Left lung (tissue), 14 donors: ENCODE data around the gene TRUB1. TPM values are rescaled to one million over a fixed set of nuclear protein-coding genes. Genes with fewer than 3 reads are reported as not detected.
"Not testable (repeated sequence)": the region's sequence is repeated elsewhere in the genome, so short reads cannot be mapped to it uniquely, and the experiment has no call there.

Experiments used
- ATAC-seq: fragments of 200-7000 bp; cut with Tn5 transposase; one replicate; pipeline ENCODE4 v1.9.1; 2020; ENCODE audit warnings: moderate library complexity
- DNase-seq, 4 donors: peaks; one replicate each; pipeline ENCODE4 v3.0.0-alpha.2; 2013 to 2020
- H3K27ac ChIP-seq, 2 donors: fragments of 200-600 bp; sonication (generic) in 1 of 2; one replicate each; pipeline versions ENCODE4 v1.5.0 to v1.8.0; 2020 to 2021
- H3K27me3 ChIP-seq, 2 donors: fragments of 200-600 bp; sonication (generic) in 1 of 2; one replicate each; pipeline versions ENCODE4 v1.5.0 to v1.8.0; 2020 to 2021
- H3K36me3 ChIP-seq, 2 donors: fragments of 200-600 bp; sonication (generic) in 1 of 2; one replicate each; pipeline versions ENCODE4 v1.5.0 to v1.8.0; 2020 to 2021
- H3K4me1 ChIP-seq, 2 donors: fragments of 200-600 bp; one replicate each; pipeline ENCODE4 v1.8.0; 2021
- H3K4me3 ChIP-seq, 2 donors: fragments of 200-600 bp; sonication (generic) in 1 of 2; one replicate each; pipeline versions ENCODE4 v1.5.0 to v1.8.0; 2020 to 2021; ENCODE audit warnings: mild to moderate bottlenecking in 1 of 2
- H3K9me3 ChIP-seq, 2 donors: fragments of 200-600 bp; sonication (generic) in 1 of 2; one replicate each; pipeline versions ENCODE4 v1.5.0 to v1.8.0; 2020 to 2021
- intact Hi-C, 2 donors: fragments of 100-400 bp; cut with DNase I; formaldehyde crosslinking; loops; one replicate each; pipeline versions ENCODE4 v1.11.2 to v1.14.2; 2022
- long read RNA-seq, 12 donors: library from polyadenylated mRNA in 2 of 12; unstranded in 2 of 12; transcript quantifications; one replicate each; pipeline ENCODE4 v2.0.0 and lab custom pipeline, GENCODE V29; 2019 to 2026
- polyA plus RNA-seq, 6 donors: library from polyadenylated mRNA; unstranded; fragments of 120-200 nt; gene quantifications; one replicate each; pipeline ENCODE4 v1.2.1, GENCODE V29; 2013; ENCODE audit not compliant: insufficient read length in 6 of 6
- total RNA-seq, 2 donors: library from RNA; stranded (reverse); fragmentation: NEBNext Ultra II Directional; extraction: Animal tissue kit (Norgen Biotek cat#: 25700); gene quantifications; one replicate each; pipeline ENCODE4 v1.2.1, GENCODE V29; 2021
- TF ChIP-seq, protein P1 (sequence below), 2 donors: fragments of 200-600 bp; sonication (generic) in 1 of 2; IDR thresholded peaks; one replicate each; pipeline versions ENCODE4 v1.5.0 to v1.8.0; 2021; ENCODE audit warnings: antibody characterized with exemption in 2 of 2
- donor health status: DM: no; HTN: yes; CAD: no.
- donor health status: DM: no; HTN: no; CAD: no.

The TRUB1 gene
- total RNA-seq = 10 to 100 TPM; 11.8 to 14.7 TPM
- 10 to 100 TPM; 26.6 to 31.5 (median 29.3) TPM for polyA plus RNA-seq
- long read RNA-seq, donor 1, transcript TRUB1-201 (8 exons, 3,408 nt) = major isoform, 13 of 13 reads
- long read RNA-seq, donor 1, partial matches to known transcripts = 0 of 13 reads
- long read RNA-seq, donor 1, other reads (novel, unspliced or antisense) = 0 of 13 reads
- long read RNA-seq, donor 2, transcript TRUB1-201 (8 exons, 3,408 nt) = major isoform, 8 of 9 reads
- long read RNA-seq, donor 2, partial matches to known transcripts = 0 of 9 reads
- long read RNA-seq, donor 2, other reads (novel, unspliced or antisense) = 0 of 9 reads
- long read RNA-seq, donor 3, transcript TRUB1-201 (8 exons, 3,408 nt) = major isoform, 9 of 9 reads
- long read RNA-seq, donor 3, partial matches to known transcripts = 0 of 9 reads
- long read RNA-seq, donor 3, other reads (novel, unspliced or antisense) = 0 of 9 reads
- long read RNA-seq, donor 4, partial matches to known transcripts = 1 of 5 reads
- long read RNA-seq, donor 4, other reads (novel, unspliced or antisense) = 0 of 5 reads
- long read RNA-seq, donor 5, transcript TRUB1-201 (8 exons, 3,408 nt) = major isoform, 9 of 37 reads
- long read RNA-seq, donor 5, partial matches to known transcripts = 26 of 37 reads
- long read RNA-seq, donor 5, other reads (novel, unspliced or antisense) = 0 of 37 reads
- long read RNA-seq, donor 6, transcript TRUB1-201 (8 exons, 3,408 nt) = major isoform, 9 of 11 reads
- long read RNA-seq, donor 6, partial matches to known transcripts = 0 of 11 reads
- long read RNA-seq, donor 6, other reads (novel, unspliced or antisense) = 0 of 11 reads
- long read RNA-seq, donor 7, partial matches to known transcripts = 0 of 4 reads
- long read RNA-seq, donor 7, other reads (novel, unspliced or antisense) = 0 of 4 reads
- long read RNA-seq, donor 8, transcript TRUB1-201 (8 exons, 3,408 nt) = major isoform, 12 of 14 reads
- long read RNA-seq, donor 8, partial matches to known transcripts = 0 of 14 reads
- long read RNA-seq, donor 8, other reads (novel, unspliced or antisense) = 0 of 14 reads
- long read RNA-seq, donor 9 = 0 reads
- long read RNA-seq, donor 10 = 0 reads
- long read RNA-seq, donor 11, transcript TRUB1-201 (8 exons, 3,408 nt) = major isoform, 13 of 14 reads
- long read RNA-seq, donor 11, partial matches to known transcripts = 0 of 14 reads
- long read RNA-seq, donor 11, other reads (novel, unspliced or antisense) = 0 of 14 reads
- long read RNA-seq, donor 12, transcript TRUB1-201 (8 exons, 3,408 nt) = major isoform, 8 of 17 reads
- long read RNA-seq, donor 12, partial matches to known transcripts = 9 of 17 reads
- long read RNA-seq, donor 12, other reads (novel, unspliced or antisense) = 0 of 17 reads

DNA sequence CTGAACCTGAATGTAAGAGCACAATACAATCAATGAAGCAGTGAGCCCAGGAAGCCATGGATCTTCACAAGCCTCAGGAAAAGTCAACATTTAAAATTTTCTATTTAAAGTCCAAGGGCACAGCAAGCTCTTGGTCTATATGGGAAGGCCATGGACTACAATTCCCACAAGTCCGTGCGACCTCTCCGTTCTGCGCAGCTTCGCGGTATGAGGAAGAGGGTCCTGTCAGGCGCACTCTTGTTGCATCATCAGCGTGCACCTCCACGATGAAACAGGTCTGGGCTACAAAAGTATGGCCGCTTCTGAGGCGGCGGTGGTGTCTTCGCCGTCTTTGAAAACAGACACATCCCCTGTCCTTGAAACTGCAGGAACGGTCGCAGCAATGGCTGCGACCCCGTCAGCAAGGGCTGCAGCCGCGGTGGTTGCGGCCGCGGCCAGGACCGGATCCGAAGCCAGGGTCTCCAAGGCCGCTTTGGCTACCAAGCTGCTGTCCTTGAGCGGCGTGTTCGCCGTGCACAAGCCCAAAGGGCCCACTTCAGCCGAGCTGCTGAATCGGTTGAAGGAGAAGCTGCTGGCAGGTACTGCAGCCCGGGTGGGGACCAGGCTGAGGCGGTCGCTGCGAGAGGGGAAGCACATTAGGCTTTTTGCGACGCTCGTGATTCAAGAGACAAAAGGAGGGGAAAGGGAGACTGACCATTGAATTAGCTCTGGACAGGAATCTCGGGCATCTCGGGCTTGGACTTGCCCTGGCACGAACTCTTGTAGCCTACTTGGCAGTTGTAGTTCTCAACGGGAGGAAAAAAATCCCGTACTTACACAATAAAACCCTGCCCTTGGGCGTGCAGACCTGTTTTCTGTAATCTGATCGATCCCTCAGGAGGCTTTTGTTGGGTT, at the start of gene TRUB1:
TRUB1 (plus strand) TSS at position 234 of the 894 bp plus-strand sequence; CDS start at position 293, 59 bp downstream.
- H3K36me3 ChIP-seq = peaks cover 0 to 11% of the 10 kb centered on the region in 2 donors
- H3K9me3 ChIP-seq = no peaks in the 10 kb centered on the region
- intact Hi-C loops = no loop called here
- H3K27me3 ChIP-seq = no peaks in the 10 kb centered on the region
- H3K27ac ChIP-seq = peak within 1 kb of the TSS; percentile 81 to 82
- TF ChIP-seq, protein P1, sequence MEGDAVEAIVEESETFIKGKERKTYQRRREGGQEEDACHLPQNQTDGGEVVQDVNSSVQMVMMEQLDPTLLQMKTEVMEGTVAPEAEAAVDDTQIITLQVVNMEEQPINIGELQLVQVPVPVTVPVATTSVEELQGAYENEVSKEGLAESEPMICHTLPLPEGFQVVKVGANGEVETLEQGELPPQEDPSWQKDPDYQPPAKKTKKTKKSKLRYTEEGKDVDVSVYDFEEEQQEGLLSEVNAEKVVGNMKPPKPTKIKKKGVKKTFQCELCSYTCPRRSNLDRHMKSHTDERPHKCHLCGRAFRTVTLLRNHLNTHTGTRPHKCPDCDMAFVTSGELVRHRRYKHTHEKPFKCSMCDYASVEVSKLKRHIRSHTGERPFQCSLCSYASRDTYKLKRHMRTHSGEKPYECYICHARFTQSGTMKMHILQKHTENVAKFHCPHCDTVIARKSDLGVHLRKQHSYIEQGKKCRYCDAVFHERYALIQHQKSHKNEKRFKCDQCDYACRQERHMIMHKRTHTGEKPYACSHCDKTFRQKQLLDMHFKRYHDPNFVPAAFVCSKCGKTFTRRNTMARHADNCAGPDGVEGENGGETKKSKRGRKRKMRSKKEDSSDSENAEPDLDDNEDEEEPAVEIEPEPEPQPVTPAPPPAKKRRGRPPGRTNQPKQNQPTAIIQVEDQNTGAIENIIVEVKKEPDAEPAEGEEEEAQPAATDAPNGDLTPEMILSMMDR (IDR thresholded peaks at IDR 0.05) = no peak
- ATAC-seq (peak; percentile 100), DNase-seq (peak; percentile 92 to 96 (median 94))
- H3K4me3 ChIP-seq = peak within 1 kb of the TSS; percentile 87 to 96
- peaks cover 11 to 18% of the 10 kb centered on the region in 2 donors for H3K4me1 ChIP-seq

DNA sequence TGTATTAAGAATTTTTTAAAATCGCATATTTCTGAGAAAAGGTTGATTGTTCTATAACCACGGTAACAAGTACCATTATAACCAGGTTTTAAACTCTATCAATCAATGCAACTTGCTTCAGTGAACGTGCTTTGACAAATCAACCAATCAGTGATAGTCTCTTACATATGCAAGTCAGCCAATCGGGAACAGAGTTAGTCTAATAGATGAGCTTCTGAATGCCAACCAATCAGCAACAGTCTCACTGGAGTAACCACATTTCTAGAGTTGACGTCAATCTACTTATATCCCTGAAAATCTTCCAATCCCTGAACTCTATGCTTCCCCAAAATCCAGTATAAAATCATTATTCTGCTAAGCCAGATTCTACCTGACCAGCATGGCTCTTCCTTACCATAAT, 44.7 kb upstream of the TRUB1 start:
- TF ChIP-seq, protein P1 (IDR thresholded peaks at IDR 0.05) = no peak
- DNase-seq (no peak), ATAC-seq (no peak)
- no peak overlapping the region for H3K27ac ChIP-seq
- H3K36me3 ChIP-seq = no peaks in the 10 kb centered on the region
- H3K4me1 ChIP-seq = no peaks in the 10 kb centered on the region
- no peaks in the 10 kb centered on the region for H3K27me3 ChIP-seq
- H3K9me3 ChIP-seq = no peaks in the 10 kb centered on the region
- intact Hi-C loops = no loop called here
- H3K4me3 ChIP-seq = no peak overlapping the region

DNA sequence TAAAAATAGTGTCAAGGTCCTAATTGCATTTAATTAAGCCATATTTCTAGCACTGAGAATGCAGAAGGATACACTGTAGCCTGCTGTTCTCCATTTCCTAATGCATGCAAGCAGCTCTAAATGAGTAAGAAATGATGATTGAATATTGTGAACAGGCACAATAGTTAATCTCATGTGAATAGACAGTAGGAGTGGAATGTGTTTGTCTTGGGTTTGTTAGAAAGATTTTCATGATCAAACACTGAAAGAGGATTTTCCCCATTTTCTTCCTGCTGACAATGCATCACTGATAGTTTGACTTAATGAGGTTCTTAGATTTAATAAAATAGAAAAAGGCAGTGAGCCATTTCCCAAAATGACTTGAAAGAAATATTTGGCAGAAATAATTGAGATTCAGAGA, 43.1 kb upstream of the TRUB1 start:
- no peaks in the 10 kb centered on the region for H3K4me1 ChIP-seq
- TF ChIP-seq, protein P1 (IDR thresholded peaks at IDR 0.05) = no peak
- no peaks in the 10 kb centered on the region for H3K9me3 ChIP-seq
- no peak for DNase-seq
- no peaks in the 10 kb centered on the region for H3K27me3 ChIP-seq
- intact Hi-C loops = no loop called here
- H3K27ac ChIP-seq = no peak overlapping the region
- no peaks in the 10 kb centered on the region for H3K36me3 ChIP-seq
- no peak overlapping the region for H3K4me3 ChIP-seq
- ATAC-seq = no peak

DNA sequence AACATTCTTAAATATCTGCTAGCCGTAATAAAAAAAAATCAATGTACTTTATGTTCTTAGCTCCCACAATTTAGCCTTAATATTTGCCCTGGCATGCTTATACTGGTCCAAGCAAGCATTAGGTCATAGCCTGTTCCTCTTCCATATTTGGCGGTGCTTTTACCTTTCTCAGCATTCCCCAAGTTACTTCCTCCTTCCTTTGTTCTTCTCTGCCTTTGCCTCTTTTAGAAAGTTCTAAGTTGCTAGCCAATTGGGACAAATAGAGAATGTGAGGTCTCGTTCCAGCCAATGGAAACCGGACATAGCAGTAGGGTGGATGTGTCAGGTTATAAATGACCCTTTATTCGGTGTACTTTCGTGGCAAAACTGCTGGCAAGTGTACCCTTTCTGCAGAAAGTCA, 41.0 kb upstream of the TRUB1 start:
- H3K4me3 ChIP-seq, ATAC-seq, H3K4me1 ChIP-seq, H3K27me3 ChIP-seq, H3K27ac ChIP-seq, H3K9me3 ChIP-seq, DNase-seq, intact Hi-C loops, H3K36me3 ChIP-seq: not testable (repeated sequence)
